GM18951 (cell line): ENCODE data around the gene CAPRIN1.
"Not testable (repeated sequence)": the region's sequence is repeated elsewhere in the genome, so short reads cannot be mapped to it uniquely, and the experiment has no call there.

Experiments
- POLR2A ChIP-seq: IDR thresholded peaks from 4 replicates; pipeline ENCODE4 v1.6.1; 2011; ENCODE audit warnings: mild to moderate bottlenecking; ENCODE audit not compliant: insufficient read length, insufficient read depth; ENCODE audit errors: extremely low read depth
- in situ Hi-C: fragments of 300-500 bp; cut with MboI; formaldehyde crosslinking; loops from one replicate; pipeline ENCODE4 v1.12.0; 2022; ENCODE audit warnings: low sequenced_read_pairs, mixed read lengths, inconsistent platforms; ENCODE audit not compliant: unreplicated experiment

CAPRIN1 gene

GRCh38 chr11:34084637-34085036 is 33.1 kb downstream of the CAPRIN1 start:
- TF ChIP-seq POLR2A, result no peak
- in situ Hi-C loops, result no loop called here

GRCh38 chr11:34086554-34087283 is 35.2 kb downstream of the CAPRIN1 start:
- TF ChIP-seq POLR2A, result no peak
- in situ Hi-C loops, result no loop called here

- TF ChIP-seq POLR2A, result no peak
- in situ Hi-C loops, result no loop called here
Observed at GRCh38 chr11:34091825-34092224, 40.3 kb downstream of the CAPRIN1 start.

- in situ Hi-C loops, result not testable (repeated sequence)
Observed at GRCh38 chr11:34094900-34095299, 43.4 kb downstream of the CAPRIN1 start.

- in situ Hi-C loops, result no loop called here
- no peak for TF ChIP-seq POLR2A
Observed at GRCh38 chr11:34098813-34099212, 47.3 kb downstream of the CAPRIN1 start.

- no peak for TF ChIP-seq POLR2A
- in situ Hi-C loops, result no loop called here
Observed at GRCh38 chr11:34104680-34105078, 53.1 kb downstream of the CAPRIN1 start.

- in situ Hi-C loops, result no loop called here
- peak; percentile 90 for TF ChIP-seq POLR2A
Observed at GRCh38 chr11:34105079-34105956, 53.8 kb downstream of the CAPRIN1 start, which contains the start of gene NAT10. Gene NAT10, plus strand, starts transcription at chr11:34105629. Its CDS starts 2,597 bp downstream, at chr11:34108226.

GRCh38 chr11:34105957-34106504 is 54.5 kb downstream of the CAPRIN1 start:
- in situ Hi-C loops, result no loop called here
- no peak for TF ChIP-seq POLR2A

GRCh38 chr11:34111722-34112270 is 60.3 kb downstream of the CAPRIN1 start:
- in situ Hi-C loops, result no loop called here
- no peak for TF ChIP-seq POLR2A

- in situ Hi-C loops, result no loop called here
- no peak for TF ChIP-seq POLR2A
Observed at GRCh38 chr11:34114014-34114413, 62.5 kb downstream of the CAPRIN1 start.

GRCh38 chr11:34114471-34114870 is 62.9 kb downstream of the CAPRIN1 start:
- in situ Hi-C loops, result no loop called here
- no peak for TF ChIP-seq POLR2A

GRCh38 chr11:34120651-34121050 is 69.1 kb downstream of the CAPRIN1 start:
- in situ Hi-C loops, result no loop called here
- no peak for TF ChIP-seq POLR2A

GRCh38 chr11:34124885-34125668 is 73.5 kb downstream of the CAPRIN1 start:
- no peak for TF ChIP-seq POLR2A
- in situ Hi-C loops, result no loop called here
